Measurements from ENCODE around the gene RHPN2. TPM values are rescaled to one million over a fixed set of nuclear protein-coding genes. Genes with fewer than 3 reads are reported as not detected.

Gene RHPN2
- total RNA-seq, 4 donors from 2014 or later, result 4.0 to 9.6 (median 6.4) TPM

- Histone ChIP-seq H3K9me3 (no peaks in the 10 kb centered on the region), H3K4me1 (no peaks in the 10 kb centered on the region), H3K4me3 (no peak overlapping the region), H3K27ac (no peak overlapping the region), H3K36me3 (peaks cover 2 to 98% (median 40%) of the 10 kb centered on the region in 3 donors), H3K27me3 (no peaks in the 10 kb centered on the region)
- no peak for TF ChIP-seq POLR2A (IDR thresholded peaks at IDR 0.05)
- no peak for TF ChIP-seq EP300 (IDR thresholded peaks at IDR 0.05)
- no peak for TF ChIP-seq CTCF (IDR thresholded peaks at IDR 0.05)
- no peak for DNase-seq (ENCODE audit: low spot score in 2 of 2)
- 91 to 94% methylated on average over 11 of the region's 11 CpGs for WGBS, 2 donors
These were observed 28.9 kb upstream of the RHPN2 start for GRCh38 chr19:33093420-33094210.

GRCh38 chr19:33090179-33090578, 25.5 kb upstream of the RHPN2 start:
- no peak overlapping the region for H3K4me3 ChIP-seq
- H3K27ac ChIP-seq, result no peak overlapping the region
- H3K27me3 ChIP-seq, result no peaks in the 10 kb centered on the region
- H3K9me3 ChIP-seq, result no peaks in the 10 kb centered on the region
- DNase-seq (ENCODE audit: low spot score in 2 of 2), result no peak
- H3K4me1 ChIP-seq, result no peaks in the 10 kb centered on the region
- no peak for TF ChIP-seq CTCF (IDR thresholded peaks at IDR 0.05)
- no peak for TF ChIP-seq POLR2A (IDR thresholded peaks at IDR 0.05)
- TF ChIP-seq EP300 (IDR thresholded peaks at IDR 0.05), result no peak
- H3K36me3 ChIP-seq, result peaks cover 2 to 81% (median 27%) of the 10 kb centered on the region in 3 donors
- 88 to 89% methylated on average over 3 of the region's 3 CpGs for WGBS, 2 donors

GRCh38 chr19:33089010-33089409, 24.3 kb upstream of the RHPN2 start:
- Histone ChIP-seq H3K27me3 (no peaks in the 10 kb centered on the region), H3K4me3 (no peak overlapping the region), H3K4me1 (no peaks in the 10 kb centered on the region), H3K9me3 (no peaks in the 10 kb centered on the region), H3K27ac (no peak overlapping the region), H3K36me3 (peaks cover 2 to 77% (median 27%) of the 10 kb centered on the region in 3 donors)
- TF ChIP-seq CTCF (IDR thresholded peaks at IDR 0.05) (no peak), EP300 (IDR thresholded peaks at IDR 0.05) (no peak), POLR2A (IDR thresholded peaks at IDR 0.05) (no peak)
- WGBS, 2 donors, result 80 to 81% methylated on average over 3 of the region's 3 CpGs
- no peak for DNase-seq (ENCODE audit: low spot score in 2 of 2)

- H3K27me3 ChIP-seq, result no peaks in the 10 kb centered on the region
- no peak overlapping the region for H3K4me3 ChIP-seq
- 89 to 93% methylated on average over 1 of the region's 1 CpG for WGBS, 2 donors
- H3K27ac ChIP-seq, result no peak overlapping the region
- TF ChIP-seq EP300 (IDR thresholded peaks at IDR 0.05), result no peak
- no peak for DNase-seq (ENCODE audit: low spot score in 2 of 2)
- H3K4me1 ChIP-seq, result peaks cover 0 to 8% (median 5%) of the 10 kb centered on the region in 4 donors
- H3K36me3 ChIP-seq, result peaks cover 2 to 56% (median 17%) of the 10 kb centered on the region in 3 donors
- H3K9me3 ChIP-seq, result no peaks in the 10 kb centered on the region
These were observed 22.3 kb upstream of the RHPN2 start for GRCh38 chr19:33086955-33087354.

- WGBS, 2 donors, result 87 to 95% methylated on average over 3 of the region's 3 CpGs
- H3K4me1 ChIP-seq, result peaks cover 0 to 15% (median 12%) of the 10 kb centered on the region in 4 donors
- no peak overlapping the region for H3K27ac ChIP-seq
- H3K27me3 ChIP-seq, result no peaks in the 10 kb centered on the region
- no peak overlapping the region for H3K4me3 ChIP-seq
- no peak for TF ChIP-seq CTCF (IDR thresholded peaks at IDR 0.05)
- TF ChIP-seq EP300 (IDR thresholded peaks at IDR 0.05), result no peak
- no peak for TF ChIP-seq POLR2A (IDR thresholded peaks at IDR 0.05)
- peaks cover under 1 to 43% (median 17%) of the 10 kb centered on the region in 3 donors for H3K36me3 ChIP-seq
- DNase-seq (ENCODE audit: low spot score in 2 of 2), result no peak
- H3K9me3 ChIP-seq, result no peaks in the 10 kb centered on the region
These were observed 21.0 kb upstream of the RHPN2 start for GRCh38 chr19:33085570-33086128.
